ENCODE results near the gene CACNA1H.

DNA sequence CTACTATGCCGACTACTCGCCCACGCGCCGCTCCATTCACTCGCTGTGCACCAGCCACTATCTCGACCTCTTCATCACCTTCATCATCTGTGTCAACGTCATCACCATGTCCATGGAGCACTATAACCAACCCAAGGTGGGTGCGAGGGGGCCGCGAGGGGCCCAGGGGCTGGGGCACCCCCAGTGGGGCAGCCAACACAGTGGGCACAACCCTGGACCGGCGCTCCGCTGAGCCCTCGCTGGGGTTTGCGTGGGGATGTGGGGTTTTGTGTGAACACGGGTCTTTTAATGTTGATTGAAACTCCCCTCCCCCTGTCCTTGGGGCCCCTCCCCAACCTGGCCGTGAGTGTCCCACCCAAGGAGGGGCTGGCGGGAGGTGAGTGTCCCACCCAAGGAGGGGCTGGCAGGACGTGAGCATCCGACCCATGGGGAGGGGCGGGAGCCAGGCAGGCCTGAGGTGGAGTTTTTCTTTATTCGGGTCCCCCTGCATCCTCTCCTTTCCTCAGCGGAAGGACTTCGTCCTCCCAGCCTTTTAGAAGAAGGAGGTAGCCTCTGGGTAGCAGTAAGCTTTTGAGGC lies 61.0 kb downstream of the CACNA1H start:
- TF ChIP-seq POLR2A (IDR thresholded peaks at IDR 0.05; ENCODE audit: borderline replicate concordance, extremely low read depth, insufficient read depth, insufficient read length) (no peak), EZH2phosphoT487 (IDR thresholded peaks at IDR 0.05; ENCODE audit: borderline replicate concordance) (no peak), RAD21 (IDR thresholded peaks at IDR 0.05; ENCODE audit: low read depth) (no peak), POLR2AphosphoS5 (IDR thresholded peaks at IDR 0.05; ENCODE audit: low read depth, low read length) (no peak), SIN3A (IDR thresholded peaks at IDR 0.05; ENCODE audit: low read depth) (no peak), EZH2 (IDR thresholded peaks at IDR 0.05) (no peak), YY1 (IDR thresholded peaks at IDR 0.05; ENCODE audit: extremely low read depth, insufficient replicate concordance, low read depth, low read length) (no peak), ZNF274 (IDR thresholded peaks at IDR 0.05; ENCODE audit: low read depth, low read length) (no peak), CBX3 (IDR thresholded peaks at IDR 0.05; ENCODE audit: low read depth) (no peak), CEBPB (IDR thresholded peaks at IDR 0.05; ENCODE audit: low read depth) (no peak)
- TF ChIP-seq, protein P1, sequence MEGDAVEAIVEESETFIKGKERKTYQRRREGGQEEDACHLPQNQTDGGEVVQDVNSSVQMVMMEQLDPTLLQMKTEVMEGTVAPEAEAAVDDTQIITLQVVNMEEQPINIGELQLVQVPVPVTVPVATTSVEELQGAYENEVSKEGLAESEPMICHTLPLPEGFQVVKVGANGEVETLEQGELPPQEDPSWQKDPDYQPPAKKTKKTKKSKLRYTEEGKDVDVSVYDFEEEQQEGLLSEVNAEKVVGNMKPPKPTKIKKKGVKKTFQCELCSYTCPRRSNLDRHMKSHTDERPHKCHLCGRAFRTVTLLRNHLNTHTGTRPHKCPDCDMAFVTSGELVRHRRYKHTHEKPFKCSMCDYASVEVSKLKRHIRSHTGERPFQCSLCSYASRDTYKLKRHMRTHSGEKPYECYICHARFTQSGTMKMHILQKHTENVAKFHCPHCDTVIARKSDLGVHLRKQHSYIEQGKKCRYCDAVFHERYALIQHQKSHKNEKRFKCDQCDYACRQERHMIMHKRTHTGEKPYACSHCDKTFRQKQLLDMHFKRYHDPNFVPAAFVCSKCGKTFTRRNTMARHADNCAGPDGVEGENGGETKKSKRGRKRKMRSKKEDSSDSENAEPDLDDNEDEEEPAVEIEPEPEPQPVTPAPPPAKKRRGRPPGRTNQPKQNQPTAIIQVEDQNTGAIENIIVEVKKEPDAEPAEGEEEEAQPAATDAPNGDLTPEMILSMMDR (IDR thresholded peaks at IDR 0.05 in 2 of 3, conservative IDR thresholded peaks at IDR 0.05 in 1 of 3; ENCODE audit: borderline replicate concordance in 1 of 3, insufficient read depth in 1 of 3, low read depth in 2 of 3, low read length in 2 of 3) = no peak
- TF ChIP-seq, protein P2, sequence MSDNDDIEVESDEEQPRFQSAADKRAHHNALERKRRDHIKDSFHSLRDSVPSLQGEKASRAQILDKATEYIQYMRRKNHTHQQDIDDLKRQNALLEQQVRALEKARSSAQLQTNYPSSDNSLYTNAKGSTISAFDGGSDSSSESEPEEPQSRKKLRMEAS (IDR thresholded peaks at IDR 0.05) = no peak
- TF ChIP-seq, protein P3, sequence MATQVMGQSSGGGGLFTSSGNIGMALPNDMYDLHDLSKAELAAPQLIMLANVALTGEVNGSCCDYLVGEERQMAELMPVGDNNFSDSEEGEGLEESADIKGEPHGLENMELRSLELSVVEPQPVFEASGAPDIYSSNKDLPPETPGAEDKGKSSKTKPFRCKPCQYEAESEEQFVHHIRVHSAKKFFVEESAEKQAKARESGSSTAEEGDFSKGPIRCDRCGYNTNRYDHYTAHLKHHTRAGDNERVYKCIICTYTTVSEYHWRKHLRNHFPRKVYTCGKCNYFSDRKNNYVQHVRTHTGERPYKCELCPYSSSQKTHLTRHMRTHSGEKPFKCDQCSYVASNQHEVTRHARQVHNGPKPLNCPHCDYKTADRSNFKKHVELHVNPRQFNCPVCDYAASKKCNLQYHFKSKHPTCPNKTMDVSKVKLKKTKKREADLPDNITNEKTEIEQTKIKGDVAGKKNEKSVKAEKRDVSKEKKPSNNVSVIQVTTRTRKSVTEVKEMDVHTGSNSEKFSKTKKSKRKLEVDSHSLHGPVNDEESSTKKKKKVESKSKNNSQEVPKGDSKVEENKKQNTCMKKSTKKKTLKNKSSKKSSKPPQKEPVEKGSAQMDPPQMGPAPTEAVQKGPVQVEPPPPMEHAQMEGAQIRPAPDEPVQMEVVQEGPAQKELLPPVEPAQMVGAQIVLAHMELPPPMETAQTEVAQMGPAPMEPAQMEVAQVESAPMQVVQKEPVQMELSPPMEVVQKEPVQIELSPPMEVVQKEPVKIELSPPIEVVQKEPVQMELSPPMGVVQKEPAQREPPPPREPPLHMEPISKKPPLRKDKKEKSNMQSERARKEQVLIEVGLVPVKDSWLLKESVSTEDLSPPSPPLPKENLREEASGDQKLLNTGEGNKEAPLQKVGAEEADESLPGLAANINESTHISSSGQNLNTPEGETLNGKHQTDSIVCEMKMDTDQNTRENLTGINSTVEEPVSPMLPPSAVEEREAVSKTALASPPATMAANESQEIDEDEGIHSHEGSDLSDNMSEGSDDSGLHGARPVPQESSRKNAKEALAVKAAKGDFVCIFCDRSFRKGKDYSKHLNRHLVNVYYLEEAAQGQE (IDR thresholded peaks at IDR 0.05; ENCODE audit: low read depth) = no peak
